Large intestine (tissue), 3 donors: Measurements from ENCODE around the gene NDUFAF3. TPM values are rescaled to one million over a fixed set of nuclear protein-coding genes. Genes with fewer than 3 reads are reported as not detected.

Experiments used
- DNase-seq, 2 donors: peaks; one replicate each; pipeline versions ENCODE4 v3.0.0 to v3.0.0-alpha.2; 2013
- H3K27ac ChIP-seq: one replicate; pipeline ENCODE4 v1.5.1; 2013; ENCODE audit warnings: low read length
- H3K27me3 ChIP-seq: 2 replicates; pipeline ENCODE4 v1.6.1; 2013; ENCODE audit warnings: low read length; ENCODE audit not compliant: control insufficient read depth, insufficient read depth
- H3K36me3 ChIP-seq: 2 replicates; pipeline ENCODE4 v1.6.1; 2013; ENCODE audit warnings: low read length; ENCODE audit not compliant: control insufficient read depth, insufficient read depth
- H3K4me1 ChIP-seq: one replicate; pipeline ENCODE4 v1.6.1; 2013; ENCODE audit warnings: low read length; ENCODE audit not compliant: control insufficient read depth, insufficient read depth
- H3K4me3 ChIP-seq: one replicate; pipeline ENCODE4 v1.5.1; 2013; ENCODE audit warnings: low read length
- H3K9me3 ChIP-seq: one replicate; pipeline ENCODE4 v1.6.1; 2013; ENCODE audit warnings: mild to moderate bottlenecking, low read depth, low read length, moderate library complexity; ENCODE audit not compliant: control insufficient read depth
- WGBS: methylation state at CpG from one replicate; pipeline ENCODE4 v1.1.5; 2013; ENCODE audit warnings: low lambda C conversion rate; ENCODE audit not compliant: insufficient coverage; 5-methylcytosine and 5-hydroxymethylcytosine counted together
- polyA plus RNA-seq: library from polyadenylated mRNA; unstranded; fragments of 120-200 nt; gene quantifications from one replicate; pipeline ENCODE4 v1.2.1, GENCODE V29; 2013

Gene NDUFAF3
- polyA plus RNA-seq, 1 donor: 61.9 TPM

DNA sequence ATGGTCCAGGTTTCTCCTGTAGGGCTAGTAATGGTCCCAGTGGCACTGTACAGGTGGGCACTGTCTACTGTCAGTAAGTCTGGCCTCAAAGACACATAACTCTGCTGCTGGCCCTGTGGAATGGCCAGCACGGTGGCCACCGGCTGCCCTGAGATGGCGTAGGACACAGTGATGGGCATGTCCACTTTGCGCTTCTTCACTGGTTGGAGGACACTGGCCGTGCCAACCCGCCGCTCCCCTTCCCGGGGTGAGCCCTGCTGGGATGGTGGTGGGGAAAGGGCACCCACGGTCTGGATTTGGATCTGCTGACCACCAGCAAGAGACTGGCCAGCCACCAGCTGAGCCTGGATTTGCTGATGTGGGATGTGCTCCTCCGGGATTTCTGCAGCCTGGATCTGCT lies 35.3 kb downstream of the NDUFAF3 start:
- no CpG with 5 or more reads among the region's 10 CpGs for WGBS
- peaks cover 58% of the 10 kb centered on the region for H3K36me3 ChIP-seq
- no peaks in the 10 kb centered on the region for H3K27me3 ChIP-seq
- no peak overlapping the region for H3K27ac ChIP-seq
- no peaks in the 10 kb centered on the region for H3K4me1 ChIP-seq
- DNase-seq: no peak
- H3K9me3 ChIP-seq: no peaks in the 10 kb centered on the region
- H3K4me3 ChIP-seq: no peak overlapping the region

DNA sequence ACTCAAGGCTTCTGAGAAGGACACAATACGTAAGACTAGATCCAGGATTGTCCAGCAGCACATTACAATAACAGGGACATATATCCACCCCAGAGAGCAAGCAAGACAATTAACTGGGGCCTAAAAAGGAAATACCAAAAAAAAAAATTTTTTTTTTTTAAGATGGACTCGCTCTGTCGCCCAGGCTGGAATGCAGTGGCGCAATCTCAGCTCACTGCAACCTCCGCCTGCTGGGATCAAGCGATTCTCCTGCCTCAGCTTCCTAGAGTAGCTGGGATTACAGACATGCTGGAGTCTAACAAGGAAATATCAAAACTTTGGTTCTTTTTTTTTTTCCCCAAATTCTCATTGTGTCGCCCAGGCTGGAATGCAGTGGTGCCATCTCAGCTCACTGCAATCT lies 36.1 kb downstream of the NDUFAF3 start:
- Histone ChIP-seq H3K27me3 (no peaks in the 10 kb centered on the region), H3K36me3 (peaks cover 55% of the 10 kb centered on the region), H3K4me1 (no peaks in the 10 kb centered on the region), H3K9me3 (no peaks in the 10 kb centered on the region), H3K4me3 (no peak overlapping the region), H3K27ac (no peak overlapping the region)
- no peak for DNase-seq
- no CpG with 5 or more reads among the region's 7 CpGs for WGBS

Other genes with a start within 250 kb of the NDUFAF3 start
- 28.6 TPM for gene PRKAR2A, start 174.2 kb upstream of the NDUFAF3 start, polyA plus RNA-seq
- 54.7 TPM for gene SLC25A20, start 123.2 kb upstream of the NDUFAF3 start, polyA plus RNA-seq
- gene ARIH2, start 103.3 kb upstream of the NDUFAF3 start, polyA plus RNA-seq: 78.4 TPM
- 46.5 TPM for gene P4HTM, start 31.9 kb upstream of the NDUFAF3 start, polyA plus RNA-seq
- 187 TPM for gene WDR6, start 14.7 kb upstream of the NDUFAF3 start, polyA plus RNA-seq
- 28.5 TPM for gene DALRD3, start 3.5 kb upstream of the NDUFAF3 start, polyA plus RNA-seq
- 261 TPM for gene IMPDH2, start 7.3 kb downstream of the NDUFAF3 start, polyA plus RNA-seq
- gene QRICH1, start 72.0 kb downstream of the NDUFAF3 start, polyA plus RNA-seq: 58.0 TPM
- gene QARS1, start 82.6 kb downstream of the NDUFAF3 start, polyA plus RNA-seq: 291 TPM
- gene USP19, start 98.7 kb downstream of the NDUFAF3 start, polyA plus RNA-seq: 40.4 TPM
- 209 TPM for gene LAMB2, start 110.9 kb downstream of the NDUFAF3 start, polyA plus RNA-seq
- gene CCDC71, start 144.2 kb downstream of the NDUFAF3 start, polyA plus RNA-seq: 21.4 TPM
- 85.6 TPM for gene KLHDC8B, start 149.5 kb downstream of the NDUFAF3 start, polyA plus RNA-seq